ENCODE measurements around the gene AVPI1. TPM values are rescaled to one million over a fixed set of nuclear protein-coding genes. Genes with fewer than 3 reads are reported as not detected.

Gene AVPI1
- polyA plus RNA-seq, 1 donor (not counting 4 experiments of a cell fraction or from before 2014, with no cell fraction given) = 48.8 TPM

GRCh38 chr10:97729014-97729413, 42.0 kb upstream of the AVPI1 start:
- no peaks in the 10 kb centered on the region for H3K79me2 ChIP-seq (ENCODE audit: control insufficient read depth, insufficient read depth, low read length)
- TF ChIP-seq CTCF (optimal IDR thresholded peaks at IDR 0.05 in 1 of 3, IDR thresholded peaks at IDR 0.05 in 1 of 3, conservative IDR thresholded peaks at IDR 0.05 in 1 of 3; ENCODE audit: extremely low read depth in 1 of 3, insufficient read depth in 2 of 3, low read length in 3 of 3) (no peak), EZH2 (IDR thresholded peaks at IDR 0.05; ENCODE audit: low read length) (no peak)
- no peaks in the 10 kb centered on the region for H4K20me1 ChIP-seq (ENCODE audit: control insufficient read depth, extremely low read depth, insufficient read depth, low read length)
- DNase-seq (ENCODE audit: low read depth, low spot score) (no peak), FAIRE-seq (no peak)
- no peak overlapping the region for H3K4me2 ChIP-seq (ENCODE audit: control insufficient read depth, extremely low read depth, insufficient read depth, low read depth, low read length)
- no peak overlapping the region for H3K9ac ChIP-seq (ENCODE audit: control insufficient read depth, extremely low read depth, insufficient read depth, low read length)
- no peak overlapping the region for H3K4me3 ChIP-seq (ENCODE audit: control insufficient read depth in 2 of 3, extremely low read depth in 1 of 3, insufficient read depth in 2 of 3, low read depth in 1 of 3, low read length in 3 of 3)
- H3K36me3 ChIP-seq (ENCODE audit: control insufficient read depth in 2 of 2, extremely low read depth in 1 of 2, insufficient read depth in 2 of 2, low read length in 2 of 2) = no peaks in the 10 kb centered on the region
- H3K27ac ChIP-seq (ENCODE audit: control insufficient read depth, insufficient read depth, low read length) = no peak overlapping the region
- H2AFZ ChIP-seq (ENCODE audit: control insufficient read depth, low read length) = no peak overlapping the region
- dilution Hi-C loops (cut with MboI; ENCODE audit: extremely low pct_ligation_motif_present, low sequenced_read_pairs) = loop anchor here (5.0 kb wide), 1 partner anchor 42 kb away; the partner anchor contains the start of gene AVPI1
- no peaks in the 10 kb centered on the region for H3K27me3 ChIP-seq (ENCODE audit: control insufficient read depth, extremely low read depth, insufficient read depth, low read length)
- H3K4me1 ChIP-seq (ENCODE audit: control insufficient read depth, extremely low read depth, insufficient read depth, low read length) = peaks cover 14% of the 10 kb centered on the region
- no peaks in the 10 kb centered on the region for H3K9me1 ChIP-seq (ENCODE audit: control insufficient read depth, extremely low read depth, insufficient read depth, low read length)
- no peaks in the 10 kb centered on the region for H3K9me3 ChIP-seq (ENCODE audit: control insufficient read depth, low read depth, low read length)

DNA sequence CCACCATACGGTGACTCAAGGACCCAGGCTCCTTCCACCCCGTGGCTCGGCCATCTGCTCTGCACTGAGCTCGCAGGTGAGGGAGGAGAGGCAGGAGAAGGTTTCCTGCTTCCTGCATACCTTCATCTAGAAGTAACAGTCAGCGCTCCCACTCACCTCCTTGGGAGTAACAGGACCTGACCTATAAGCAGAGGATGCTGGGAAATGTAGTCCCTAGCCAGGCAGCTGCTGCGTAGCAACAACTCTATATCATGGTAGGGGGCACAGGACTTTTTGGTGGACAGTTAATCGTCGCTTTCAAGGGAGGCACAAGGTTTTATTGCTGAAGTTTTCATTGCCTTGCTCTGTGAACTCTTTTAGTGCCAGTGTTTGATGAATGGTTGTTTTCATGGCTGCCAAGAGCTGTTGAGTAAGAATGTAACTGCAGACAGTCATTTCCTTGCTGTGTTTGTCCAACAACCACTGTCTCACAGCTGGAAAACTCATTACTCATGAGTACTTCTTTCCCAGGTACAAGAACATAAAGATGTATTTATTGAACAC, 39.7 kb upstream of the AVPI1 start:
- no peaks in the 10 kb centered on the region for H3K36me3 ChIP-seq (ENCODE audit: control insufficient read depth in 2 of 2, extremely low read depth in 1 of 2, insufficient read depth in 2 of 2, low read length in 2 of 2)
- no peaks in the 10 kb centered on the region for H3K9me1 ChIP-seq (ENCODE audit: control insufficient read depth, extremely low read depth, insufficient read depth, low read length)
- H4K20me1 ChIP-seq (ENCODE audit: control insufficient read depth, extremely low read depth, insufficient read depth, low read length) = no peaks in the 10 kb centered on the region
- H3K4me1 ChIP-seq (ENCODE audit: control insufficient read depth, extremely low read depth, insufficient read depth, low read length) = peaks cover 18% of the 10 kb centered on the region
- no peak for TF ChIP-seq CTCF (optimal IDR thresholded peaks at IDR 0.05 in 1 of 3, IDR thresholded peaks at IDR 0.05 in 1 of 3, conservative IDR thresholded peaks at IDR 0.05 in 1 of 3; ENCODE audit: extremely low read depth in 1 of 3, insufficient read depth in 2 of 3, low read length in 3 of 3)
- no peak for TF ChIP-seq EZH2 (IDR thresholded peaks at IDR 0.05; ENCODE audit: low read length)
- H3K4me3 ChIP-seq (ENCODE audit: control insufficient read depth in 2 of 3, extremely low read depth in 1 of 3, insufficient read depth in 2 of 3, low read depth in 1 of 3, low read length in 3 of 3) = no peak overlapping the region
- H3K27me3 ChIP-seq (ENCODE audit: control insufficient read depth, extremely low read depth, insufficient read depth, low read length) = no peaks in the 10 kb centered on the region
- FAIRE-seq (peak; percentile 76), DNase-seq (ENCODE audit: low read depth, low spot score) (no peak)
- H2AFZ ChIP-seq (ENCODE audit: control insufficient read depth, low read length) = peak overlapping the region; percentile 79
- H3K9ac ChIP-seq (ENCODE audit: control insufficient read depth, extremely low read depth, insufficient read depth, low read length) = peak overlapping the region; percentile 0
- H3K9me3 ChIP-seq (ENCODE audit: control insufficient read depth, low read depth, low read length) = no peaks in the 10 kb centered on the region
- dilution Hi-C loops (cut with MboI; ENCODE audit: extremely low pct_ligation_motif_present, low sequenced_read_pairs) = loop anchor here (5.0 kb wide), 1 partner anchor 39 kb away; the partner anchor contains the start of gene AVPI1
- H3K79me2 ChIP-seq (ENCODE audit: control insufficient read depth, insufficient read depth, low read length) = no peaks in the 10 kb centered on the region
- H3K27ac ChIP-seq (ENCODE audit: control insufficient read depth, insufficient read depth, low read length) = peak overlapping the region; percentile 58
- H3K4me2 ChIP-seq (ENCODE audit: control insufficient read depth, extremely low read depth, insufficient read depth, low read depth, low read length) = peak overlapping the region; percentile 49
